BJ (cell line): ENCODE data around the gene TMEM132C. TPM values are rescaled to one million over a fixed set of nuclear protein-coding genes. Genes with fewer than 3 reads are reported as not detected.

ENCODE experiments used
- CTCF ChIA-PET: fragments of 350-600 bp; formaldehyde crosslinking; extraction: SDS; loops from one replicate; lab custom pipeline; 2021; ENCODE audit warnings: antibody characterized with exemption, inconsistent platforms; lab: Yijun Ruan, JAX
- POLR2A ChIA-PET: fragments of 300-600 bp; sonication (Branson Sonifier 250); formaldehyde crosslinking; extraction: SDS; loops from one replicate; lab custom pipeline; 2021; ENCODE audit warnings: antibody characterized with exemption; lab: Charles Lee
- DNase-seq: peaks from one replicate; pipeline ENCODE4 v3.0.0-alpha.2; 2011; ENCODE audit warnings: low read depth
- H3K27me3 ChIP-seq: 2 replicates; pipeline ENCODE4 v1.6.0; 2011; ENCODE audit warnings: low read length; ENCODE audit not compliant: control insufficient read depth, insufficient read depth
- H3K36me3 ChIP-seq: 2 replicates; pipeline ENCODE4 v1.5.1; 2011; ENCODE audit warnings: low read length; ENCODE audit not compliant: control insufficient read depth, insufficient read depth
- H3K4me3 ChIP-seq: 2 replicates; pipeline ENCODE4 v1.5.1; 2011; ENCODE audit warnings: low read depth, mild to moderate bottlenecking, control low read depth, low read length
- CTCF ChIP-seq: IDR thresholded peaks from 2 replicates; pipeline ENCODE4 v1.5.1; 2011; ENCODE audit warnings: low read depth, mild to moderate bottlenecking, control low read depth, inconsistent platforms, low read length, moderate library complexity; ENCODE audit not compliant: insufficient read depth
- polyA plus RNA-seq: library from polyadenylated mRNA; depleted of rRNA; stranded (reverse); fragments of >200 nt; gene quantifications from 2 replicates; pipeline ENCODE4 v1.2.3, GENCODE V29; 2011

TMEM132C gene
- polyA plus RNA-seq, 1 experiment, result not detected

GRCh38 chr12:128687851-128688250, 420.9 kb downstream of the TMEM132C start:
- no peak for DNase-seq
- Histone ChIP-seq H3K27me3 (no peaks in the 10 kb centered on the region), H3K36me3 (no peaks in the 10 kb centered on the region), H3K4me3 (no peak overlapping the region)
- TF ChIP-seq CTCF, result no peak
- CTCF ChIA-PET, result no interaction called here
- POLR2A ChIA-PET, result no interaction called here

GRCh38 chr12:128690641-128691040, 423.7 kb downstream of the TMEM132C start:
- Histone ChIP-seq H3K27me3 (no peaks in the 10 kb centered on the region), H3K4me3 (no peak overlapping the region), H3K36me3 (no peaks in the 10 kb centered on the region)
- POLR2A ChIA-PET, result no interaction called here
- TF ChIP-seq CTCF, result no peak
- DNase-seq, result no peak
- CTCF ChIA-PET, result no interaction called here

- no peak for TF ChIP-seq CTCF
- POLR2A ChIA-PET, result no interaction called here
- no peak overlapping the region for H3K4me3 ChIP-seq
- H3K27me3 ChIP-seq, result no peaks in the 10 kb centered on the region
- H3K36me3 ChIP-seq, result no peaks in the 10 kb centered on the region
- CTCF ChIA-PET, result no interaction called here
- no peak for DNase-seq
These were observed 426.1 kb downstream of the TMEM132C start for GRCh38 chr12:128693115-128693514.

- no peak for DNase-seq
- CTCF ChIA-PET, result no interaction called here
- POLR2A ChIA-PET, result no interaction called here
- TF ChIP-seq CTCF, result no peak
- Histone ChIP-seq H3K4me3 (no peak overlapping the region), H3K36me3 (no peaks in the 10 kb centered on the region), H3K27me3 (no peaks in the 10 kb centered on the region)
These were observed 426.8 kb downstream of the TMEM132C start for GRCh38 chr12:128693771-128694170.

GRCh38 chr12:128694445-128694844, 427.5 kb downstream of the TMEM132C start:
- Histone ChIP-seq H3K27me3 (no peaks in the 10 kb centered on the region), H3K36me3 (no peaks in the 10 kb centered on the region), H3K4me3 (no peak overlapping the region)
- TF ChIP-seq CTCF, result no peak
- ChIA-PET CTCF (no interaction called here), POLR2A (no interaction called here)
- no peak for DNase-seq
